HEK293T (cell line): ENCODE data around the gene DNAH8.
A peak's percentile ranks its signal among the peaks of the same experiment; 100 is the strongest.
"Not testable (repeated sequence)": the region's sequence is repeated elsewhere in the genome, so short reads cannot be mapped to it uniquely, and the experiment has no call there.

Source experiments
- CTCF ChIA-PET: fragments of 350-600 bp; formaldehyde crosslinking; extraction: SDS; loops from one replicate; lab custom pipeline; 2021; ENCODE audit warnings: antibody characterized with exemption, inconsistent platforms; lab: Yijun Ruan, JAX
- POLR2A ChIA-PET: fragments of 350-600 bp; formaldehyde crosslinking; extraction: SDS; loops from one replicate; lab custom pipeline; 2020; ENCODE audit warnings: antibody characterized with exemption, inconsistent platforms; lab: Yijun Ruan, JAX
- DNase-seq: peaks from one replicate; pipeline ENCODE4 v3.0.0; 2012; ENCODE audit warnings: mixed read lengths; ENCODE audit errors: extremely low spot score
- ARNT ChIP-seq: fragments of 450-650 bp; IDR thresholded peaks from 2 replicates; pipeline ENCODE4 v1.6.1; 2017; ENCODE audit warnings: mild to moderate bottlenecking
- BHLHE40 ChIP-seq: fragments of 450-650 bp; IDR thresholded peaks from 2 replicates; pipeline ENCODE4 v1.6.1; 2016; ENCODE audit warnings: mild to moderate bottlenecking, moderate library complexity, borderline replicate concordance
- CTBP1 ChIP-seq: fragments of 450-650 bp; IDR thresholded peaks from 2 replicates; pipeline ENCODE4 v1.6.1; 2016; ENCODE audit warnings: borderline replicate concordance
- ELF4 ChIP-seq: fragments of 450-650 bp; IDR thresholded peaks from 2 replicates; pipeline ENCODE4 v1.6.1; 2017; ENCODE audit warnings: antibody characterized with exemption
- FOXA1 ChIP-seq: fragments of 450-650 bp; IDR thresholded peaks from 2 replicates; pipeline ENCODE4 v1.6.1; 2016; ENCODE audit warnings: mild to moderate bottlenecking
- FOXK2 ChIP-seq: fragments of 450-650 bp; IDR thresholded peaks from 2 replicates; pipeline ENCODE4 v1.6.1; 2016; ENCODE audit warnings: mild to moderate bottlenecking
- FOXM1 ChIP-seq: fragments of 450-650 bp; IDR thresholded peaks from 2 replicates; pipeline ENCODE4 v1.6.1; 2017; ENCODE audit warnings: mild to moderate bottlenecking, borderline replicate concordance
- HDGF ChIP-seq: fragments of 450-650 bp; IDR thresholded peaks from 2 replicates; pipeline ENCODE4 v1.6.1; 2017; ENCODE audit warnings: antibody characterized with exemption, borderline replicate concordance
- L3MBTL2 ChIP-seq: fragments of 450-650 bp; conservative IDR thresholded peaks from 2 replicates; pipeline ENCODE4 v1.6.1; 2016; ENCODE audit warnings: mild to moderate bottlenecking
- LEF1 ChIP-seq: fragments of 450-650 bp; IDR thresholded peaks from 2 replicates; pipeline ENCODE4 v1.6.1; 2017; ENCODE audit warnings: mild to moderate bottlenecking, borderline replicate concordance
- NFRKB ChIP-seq: fragments of 450-650 bp; IDR thresholded peaks from 2 replicates; pipeline ENCODE4 v1.6.1; 2016; ENCODE audit warnings: mild to moderate bottlenecking, moderate library complexity
- SP1 ChIP-seq: fragments of 450-650 bp; IDR thresholded peaks from 2 replicates; pipeline ENCODE4 v1.6.1; 2017
- SUZ12 ChIP-seq: fragments of 450-650 bp; IDR thresholded peaks from 2 replicates; pipeline ENCODE4 v1.6.1; 2016; ENCODE audit warnings: mild to moderate bottlenecking
- TARDBP ChIP-seq: fragments of 450-650 bp; IDR thresholded peaks from 2 replicates; pipeline ENCODE4 v1.6.1; 2016
- ZNF384 ChIP-seq: fragments of 450-650 bp; IDR thresholded peaks from 2 replicates; pipeline ENCODE4 v1.6.1; 2016
- TF ChIP-seq, protein P1 (sequence below): fragments of 450-650 bp; IDR thresholded peaks from 2 replicates; pipeline ENCODE4 v1.6.1; 2016

Gene DNAH8

DNA sequence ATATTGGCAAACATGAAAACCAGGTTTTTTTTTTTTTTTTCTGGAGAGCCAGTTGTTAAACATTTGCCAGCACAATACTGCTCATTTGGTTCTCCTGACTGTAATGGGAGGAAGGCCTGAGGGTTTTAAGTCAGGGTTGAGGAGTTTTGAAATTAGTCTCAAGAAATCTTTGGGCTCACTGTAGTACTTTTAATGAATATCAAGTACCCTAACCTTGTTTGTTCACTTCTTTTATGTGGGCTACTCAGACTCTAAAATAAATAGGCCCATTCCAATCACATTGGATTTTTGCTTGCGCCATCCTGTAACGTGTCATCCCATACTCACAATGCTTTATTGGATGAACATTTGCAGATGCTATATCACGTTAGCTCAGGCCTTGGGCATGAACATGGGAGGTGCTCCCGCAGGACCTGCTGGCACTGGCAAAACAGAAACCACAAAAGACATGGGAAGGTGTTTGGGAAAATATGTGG lies 146.9 kb downstream of the DNAH8 start:
- no peak for DNase-seq
- ChIA-PET POLR2A (no interaction called here), CTCF (interaction anchor here (0.6 kb wide), 1 partner anchor 89 kb away, joined by 3 read pairs; no protein-coding TSS in a partner anchor)
- TF ChIP-seq, protein P1, sequence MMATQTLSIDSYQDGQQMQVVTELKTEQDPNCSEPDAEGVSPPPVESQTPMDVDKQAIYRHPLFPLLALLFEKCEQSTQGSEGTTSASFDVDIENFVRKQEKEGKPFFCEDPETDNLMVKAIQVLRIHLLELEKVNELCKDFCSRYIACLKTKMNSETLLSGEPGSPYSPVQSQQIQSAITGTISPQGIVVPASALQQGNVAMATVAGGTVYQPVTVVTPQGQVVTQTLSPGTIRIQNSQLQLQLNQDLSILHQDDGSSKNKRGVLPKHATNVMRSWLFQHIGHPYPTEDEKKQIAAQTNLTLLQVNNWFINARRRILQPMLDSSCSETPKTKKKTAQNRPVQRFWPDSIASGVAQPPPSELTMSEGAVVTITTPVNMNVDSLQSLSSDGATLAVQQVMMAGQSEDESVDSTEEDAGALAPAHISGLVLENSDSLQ, result no peak
- no peak for TF ChIP-seq TARDBP
- no peak for TF ChIP-seq FOXM1
- no peak for TF ChIP-seq FOXK2
- TF ChIP-seq BHLHE40, result no peak

DNA sequence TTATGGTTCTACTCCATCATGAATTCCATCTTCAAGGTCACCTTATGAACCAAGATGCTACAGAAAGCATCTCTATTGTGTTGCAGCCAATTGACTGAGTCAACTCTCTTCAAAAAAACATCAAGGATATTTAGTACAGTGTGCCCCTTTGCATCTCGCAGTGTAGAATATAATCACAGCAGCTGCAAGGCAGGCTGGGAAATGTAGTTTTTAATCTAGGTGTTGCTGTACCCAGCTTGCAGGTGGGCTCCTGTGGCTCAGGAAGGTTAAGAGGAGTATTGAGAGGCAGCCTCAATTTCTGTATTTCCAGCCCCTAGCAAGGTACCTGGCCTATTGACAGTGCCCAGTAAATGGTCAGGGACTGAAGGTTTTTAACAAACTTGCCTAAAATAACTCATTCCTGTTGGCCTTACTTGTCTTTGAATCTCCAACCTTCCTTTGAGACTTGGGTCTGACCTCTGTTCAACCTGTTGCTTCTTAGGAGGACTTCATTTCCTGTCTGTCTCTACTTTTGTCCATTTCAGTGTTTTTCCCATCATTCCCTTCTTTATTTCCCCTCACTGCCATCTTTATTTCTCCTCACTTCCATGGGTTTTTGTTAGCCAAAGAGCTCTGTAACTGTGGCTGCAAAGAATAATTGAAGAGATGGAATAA lies 150.5 kb downstream of the DNAH8 start:
- POLR2A ChIA-PET, result interaction anchor here (0.5 kb wide), 1 partner anchor 68 kb away, joined by 3 read pairs; no protein-coding TSS in a partner anchor
- no peak for DNase-seq
- TF ChIP-seq SP1 (no peak), FOXM1 (no peak), TARDBP (no peak), LEF1 (no peak), CTBP1 (no peak), ZNF384 (no peak), SUZ12 (no peak), FOXA1 (no peak), FOXK2 (no peak), ELF4 (no peak), BHLHE40 (no peak), L3MBTL2 (no peak), HDGF (no peak), NFRKB (no peak), ARNT (no peak)
- TF ChIP-seq, protein P1, result no peak
- CTCF ChIA-PET, result interaction anchor here (0.6 kb wide), 1 partner anchor 236 kb away, joined by 4 read pairs; no protein-coding TSS in a partner anchor

DNA sequence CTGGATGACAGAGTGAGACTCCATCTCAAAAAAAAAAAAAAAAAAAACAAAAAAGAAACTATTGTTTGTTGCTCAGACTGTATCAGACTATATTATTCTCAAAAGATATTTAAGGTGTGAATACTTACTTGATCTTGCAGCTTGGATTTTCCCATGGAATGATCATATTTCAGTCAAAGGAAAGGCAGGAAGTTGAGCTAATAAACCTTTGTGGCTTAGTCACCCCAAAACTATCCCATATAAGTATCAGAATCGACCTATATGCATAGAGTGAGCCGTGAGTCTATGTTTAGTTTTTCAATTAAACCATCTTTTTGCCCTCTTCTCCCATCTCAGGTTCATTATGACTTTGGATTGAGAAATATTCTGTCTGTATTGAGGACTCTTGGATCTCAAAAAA lies 152.6 kb downstream of the DNAH8 start:
- CTCF ChIA-PET, result interaction anchor here (1.1 kb wide), 1 partner anchor 443 kb away, joined by 4 read pairs; no protein-coding TSS in a partner anchor
- no peak for DNase-seq
- POLR2A ChIA-PET, result interaction anchor here (0.7 kb wide), 1 partner anchor 14 kb away, joined by 4 read pairs; no protein-coding TSS in a partner anchor
- TF ChIP-seq BHLHE40, result no peak

DNA sequence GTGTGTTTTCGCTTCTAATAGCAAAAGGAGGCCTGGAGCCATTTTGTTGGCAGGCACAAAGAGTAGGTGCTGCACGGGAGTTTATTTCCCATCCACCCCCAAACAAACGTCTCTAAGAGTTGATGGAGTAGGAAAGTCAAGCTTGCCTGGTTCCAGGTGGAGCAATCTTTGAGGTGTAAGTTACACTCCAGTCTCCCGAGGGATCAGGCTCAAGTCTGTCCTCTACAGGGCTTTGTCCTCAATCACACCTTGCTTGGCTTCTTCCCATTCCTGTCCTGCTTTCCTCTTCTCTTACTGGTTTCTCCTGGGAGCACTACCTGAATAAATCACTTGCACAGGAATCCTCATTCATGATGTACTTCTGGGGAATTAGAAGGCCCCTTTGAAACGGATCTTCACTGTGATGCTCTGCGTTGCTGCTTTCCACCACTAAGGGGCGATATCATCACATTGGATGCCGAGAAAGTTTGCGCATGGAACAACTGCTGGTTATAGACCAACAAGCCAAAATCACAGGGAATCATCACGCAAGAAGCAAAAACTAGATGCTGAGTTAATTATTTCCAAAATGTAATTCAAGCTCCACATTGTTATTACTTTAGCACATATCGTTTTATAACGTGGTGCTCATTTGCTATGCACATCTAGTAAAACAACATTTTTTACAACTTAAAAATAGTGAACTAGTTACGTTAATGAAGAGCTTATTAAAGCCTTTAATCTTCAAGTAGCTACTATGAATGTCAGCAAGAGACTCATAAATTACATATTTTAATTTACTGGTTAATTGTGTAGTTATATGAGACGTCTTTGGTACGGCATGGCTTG lies 156.8 kb downstream of the DNAH8 start:
- DNase-seq, result peak; percentile 74
- ChIA-PET POLR2A (no interaction called here), CTCF (interaction anchor here (0.5 to 2.4 kb wide), 13 partner anchors 10 to 438 kb away, joined by 3 to 9 read pairs (median 4); no protein-coding TSS in a partner anchor)
- TF ChIP-seq SP1 (no peak), FOXK2 (no peak), FOXM1 (no peak), SUZ12 (no peak), TARDBP (no peak), CTBP1 (no peak), HDGF (no peak), LEF1 (no peak), ZNF384 (no peak), BHLHE40 (no peak), NFRKB (no peak), ELF4 (no peak), FOXA1 (no peak), L3MBTL2 (no peak), ARNT (no peak)
- TF ChIP-seq, protein P1, result no peak

DNA sequence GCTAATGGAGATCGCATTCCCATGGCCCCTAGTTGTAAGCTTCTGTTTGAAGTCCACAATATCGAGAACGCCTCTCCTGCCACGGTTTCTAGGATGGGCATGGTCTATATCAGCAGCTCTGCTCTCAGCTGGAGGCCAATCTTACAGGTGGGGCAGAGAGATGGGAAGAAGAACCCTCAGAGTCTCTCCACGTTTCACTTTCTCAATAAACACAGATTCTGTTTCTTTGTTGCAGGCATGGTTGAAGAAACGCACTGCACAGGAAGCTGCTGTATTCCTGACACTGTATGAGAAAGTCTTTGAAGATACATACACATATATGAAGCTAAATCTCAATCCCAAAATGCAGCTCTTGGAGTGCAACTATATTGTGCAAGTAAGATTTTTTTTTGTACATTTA lies 157.9 kb downstream of the DNAH8 start:
- DNase-seq, result no peak
- TF ChIP-seq L3MBTL2, result no peak
- CTCF ChIA-PET, result interaction anchor here (0.8 to 2.4 kb wide), 10 partner anchors 9 to 437 kb away, joined by 3 to 9 read pairs (median 4); no protein-coding TSS in a partner anchor
- POLR2A ChIA-PET, result no interaction called here

DNA sequence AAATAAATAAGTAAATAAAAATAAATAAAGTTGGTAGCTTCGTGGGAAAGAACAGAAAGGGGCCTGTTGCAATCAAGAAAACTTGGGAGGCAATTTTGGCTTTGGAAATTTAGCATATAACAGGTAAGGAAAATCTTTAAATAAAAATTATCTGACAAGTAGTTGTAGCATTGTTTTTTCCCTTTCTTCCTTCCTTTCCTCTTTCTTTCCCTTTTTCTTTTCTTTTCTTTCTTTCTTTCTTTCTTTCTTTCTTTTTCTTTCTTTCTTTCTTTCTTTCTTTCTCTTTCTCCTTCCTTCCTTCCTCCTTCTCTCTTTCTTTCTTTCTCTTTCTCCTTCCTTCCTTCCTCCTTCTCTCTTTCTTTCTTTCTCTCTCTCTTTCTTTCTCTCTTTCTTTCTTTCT lies 158.7 kb downstream of the DNAH8 start:
- POLR2A ChIA-PET, DNase-seq, CTCF ChIA-PET: not testable (repeated sequence)

DNA sequence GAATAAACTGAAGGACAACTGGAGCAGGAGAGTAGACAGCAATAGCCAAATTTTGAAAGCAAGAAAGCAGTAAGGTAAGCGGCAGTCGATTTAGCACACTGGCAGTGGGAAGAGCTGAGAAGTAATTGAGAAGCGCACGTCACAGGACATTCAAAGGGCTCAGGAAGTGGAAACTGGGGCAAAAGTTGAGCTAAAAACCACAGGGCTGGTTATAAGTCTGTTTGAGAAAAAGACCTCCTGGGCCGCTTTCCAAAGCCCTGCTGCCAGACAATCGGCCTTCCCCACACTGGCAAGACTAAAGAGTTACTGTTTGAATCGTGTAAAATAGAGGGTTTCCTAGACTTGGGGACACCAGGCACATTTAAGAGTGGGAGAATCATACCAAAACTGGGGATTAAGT lies 161.4 kb downstream of the DNAH8 start:
- TF ChIP-seq ELF4, result no peak
- no peak for TF ChIP-seq LEF1
- TF ChIP-seq TARDBP, result no peak
- no peak for TF ChIP-seq FOXK2
- TF ChIP-seq SUZ12, result no peak
- no peak for TF ChIP-seq ARNT
- TF ChIP-seq, protein P1, result no peak
- no peak for TF ChIP-seq HDGF
- no peak for TF ChIP-seq CTBP1
- TF ChIP-seq BHLHE40, result no peak
- TF ChIP-seq NFRKB, result no peak
- TF ChIP-seq L3MBTL2, result no peak
- TF ChIP-seq FOXM1, result no peak
- TF ChIP-seq ZNF384, result no peak
- no peak for TF ChIP-seq FOXA1
- no peak for TF ChIP-seq SP1
- ChIA-PET CTCF (interaction anchor here (0.6 kb wide), 1 partner anchor 311 kb away, joined by 3 read pairs; no protein-coding TSS in a partner anchor), POLR2A (no interaction called here)
- no peak for DNase-seq
